ENCODE measurements around the gene CLIC5.

The CLIC5 gene

DNA sequence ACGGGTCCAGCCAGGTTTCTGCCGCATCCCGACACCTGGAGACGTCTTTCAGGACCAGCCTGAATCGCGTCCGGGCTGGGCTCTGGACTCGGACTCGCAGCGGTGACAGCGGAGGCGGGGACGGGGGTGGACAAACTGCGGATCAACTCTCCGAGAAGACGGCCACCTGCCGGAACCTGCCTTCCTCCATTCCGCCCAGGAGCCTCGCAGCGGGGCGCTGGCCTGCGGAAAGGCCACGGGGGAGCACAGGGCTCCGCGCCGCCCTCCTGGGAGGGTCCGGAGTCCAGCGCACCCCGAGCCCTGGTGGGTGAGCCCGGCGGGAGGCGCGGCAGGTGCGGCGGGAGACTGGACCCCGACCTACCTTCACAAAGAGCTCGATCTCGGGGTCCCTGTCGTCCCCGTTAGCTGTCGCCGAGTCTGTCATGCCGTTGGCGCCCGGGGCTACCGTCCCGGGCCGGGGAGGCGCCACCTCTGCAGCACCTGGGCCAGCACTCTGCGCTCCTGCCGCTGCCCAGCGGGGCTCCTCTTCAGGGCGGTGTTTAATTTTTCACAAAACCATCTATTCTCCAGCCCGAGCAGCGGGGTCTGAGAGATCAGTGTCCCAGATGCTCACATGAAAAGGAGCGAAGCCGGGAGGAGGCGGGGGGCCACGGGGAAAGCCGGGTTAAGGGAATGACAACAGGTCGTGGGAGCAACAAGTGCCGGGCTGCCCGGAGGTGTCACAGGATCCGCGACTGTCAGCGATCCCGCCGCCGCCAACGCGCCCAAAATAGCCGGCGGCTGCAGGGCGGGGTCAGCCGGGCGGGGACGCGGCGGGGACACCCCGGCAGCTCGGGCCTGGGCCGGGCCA is at the start of gene CLIC5:
TSS of gene CLIC5 (minus strand) at position 742 of the 850 bp plus-strand sequence. CDS start at position 424, 318 bp downstream.
- DNase-seq, result peak; percentile 51

DNA sequence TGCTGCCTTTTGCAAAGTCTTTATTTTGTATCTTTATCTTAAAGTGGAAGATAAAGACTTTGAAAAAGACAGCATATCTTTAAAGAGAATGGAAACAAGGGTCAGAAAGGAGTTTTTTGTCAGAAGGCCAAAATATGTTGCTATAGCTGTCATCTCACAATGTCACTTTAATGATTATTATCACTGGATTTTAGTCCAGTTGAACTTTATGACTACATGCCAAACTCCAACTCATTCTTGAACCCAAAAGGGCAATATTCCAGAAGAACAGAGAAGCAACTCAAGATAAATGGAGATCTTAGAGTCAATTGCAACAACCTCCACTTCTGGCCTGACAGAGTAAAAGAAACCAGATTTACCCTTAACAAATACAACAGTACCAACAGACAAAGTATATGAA is 47.3 kb upstream of the CLIC5 start:
- no peak for DNase-seq

DNA sequence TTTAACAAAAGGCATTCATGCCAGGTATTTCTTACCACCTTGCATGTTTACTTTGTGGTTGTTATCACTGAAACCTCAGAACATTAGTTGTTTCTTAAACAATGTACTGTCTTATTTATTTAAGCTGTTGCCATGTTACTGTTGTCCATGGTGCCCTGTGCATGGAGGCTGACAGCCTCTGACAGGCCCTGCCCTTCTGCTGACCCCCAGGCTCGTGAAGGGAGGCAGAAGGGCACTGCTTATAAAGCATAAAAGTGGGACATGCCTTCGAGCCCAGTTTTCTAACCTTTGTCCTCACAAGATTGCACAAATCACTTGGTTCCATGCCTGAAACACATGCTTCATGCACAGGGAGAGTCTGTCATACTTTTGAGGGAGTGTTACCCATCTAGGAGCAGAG is 46.7 kb upstream of the CLIC5 start:
- no peak for DNase-seq

DNA sequence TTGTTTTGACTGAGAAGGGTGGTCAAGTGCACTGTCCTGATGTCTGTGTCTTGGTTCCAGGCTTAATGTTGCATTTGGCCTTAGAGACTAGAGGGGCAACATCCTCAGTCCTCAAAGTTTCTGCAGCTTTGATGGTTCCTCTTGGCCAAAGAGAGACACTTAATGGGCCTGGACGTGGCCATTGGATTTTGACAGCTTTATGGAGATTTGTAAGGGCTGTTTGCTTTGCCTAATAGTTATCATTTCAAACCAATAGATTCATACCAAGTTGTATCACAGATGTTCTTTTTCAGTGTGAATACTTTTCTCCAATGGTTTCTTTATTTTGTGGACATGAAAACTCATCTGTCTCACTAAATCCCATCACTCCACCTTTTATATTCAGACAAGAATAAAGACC is 45.8 kb upstream of the CLIC5 start:
- no peak for DNase-seq

- no peak for DNase-seq
Observed at GRCh38 chr6:46059608-46060007, 43.9 kb upstream of the CLIC5 start.

GRCh38 chr6:46058951-46059350 is 43.3 kb upstream of the CLIC5 start:
- no peak for DNase-seq

DNA sequence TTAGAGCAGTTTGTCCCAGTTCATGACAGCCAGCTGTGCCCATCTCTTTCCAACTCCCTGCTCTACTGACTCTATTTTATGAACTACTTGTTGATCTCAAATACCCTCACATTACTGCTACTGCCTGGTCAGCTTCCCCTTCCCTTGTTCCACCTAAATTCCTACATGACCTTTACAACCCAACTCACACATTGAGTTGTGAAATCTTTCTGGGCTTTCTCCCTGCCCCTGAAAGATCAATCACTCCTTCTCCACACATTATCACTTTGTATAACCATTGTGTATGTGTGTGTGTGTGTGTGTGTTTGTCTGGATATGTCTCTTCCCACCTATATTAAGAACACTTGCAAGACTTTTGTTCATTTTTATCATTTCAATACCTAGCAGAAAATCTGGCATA is 42.1 kb upstream of the CLIC5 start:
- no peak for DNase-seq

- no peak for DNase-seq
Observed at GRCh38 chr6:46056906-46057529, 41.4 kb upstream of the CLIC5 start.

GRCh38 chr6:46054516-46054915 is 38.9 kb upstream of the CLIC5 start:
- DNase-seq, result no peak

- no peak for DNase-seq
Observed at GRCh38 chr6:46053039-46053933, 37.6 kb upstream of the CLIC5 start.

- DNase-seq, result no peak
Observed at GRCh38 chr6:46052479-46052878, 36.8 kb upstream of the CLIC5 start.

DNA sequence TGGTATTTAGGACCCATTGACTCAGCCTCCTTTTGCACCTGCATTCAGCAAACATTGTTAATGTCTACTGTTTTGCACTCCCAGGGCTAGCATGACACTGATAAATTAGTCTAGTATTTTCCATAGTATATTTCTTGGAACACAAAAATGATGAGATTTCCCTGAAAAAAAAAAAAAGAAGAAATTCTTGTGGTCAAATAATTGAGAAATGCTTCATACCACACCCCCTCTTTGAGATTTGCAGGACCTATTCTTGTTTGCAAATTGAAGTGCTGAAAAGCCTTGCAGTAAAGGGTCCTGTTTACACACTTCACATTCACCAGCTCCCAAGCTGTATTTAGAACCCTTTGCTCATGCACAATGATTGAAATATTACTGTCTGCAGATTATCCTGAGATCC is 36.3 kb upstream of the CLIC5 start:
- no peak for DNase-seq

DNA sequence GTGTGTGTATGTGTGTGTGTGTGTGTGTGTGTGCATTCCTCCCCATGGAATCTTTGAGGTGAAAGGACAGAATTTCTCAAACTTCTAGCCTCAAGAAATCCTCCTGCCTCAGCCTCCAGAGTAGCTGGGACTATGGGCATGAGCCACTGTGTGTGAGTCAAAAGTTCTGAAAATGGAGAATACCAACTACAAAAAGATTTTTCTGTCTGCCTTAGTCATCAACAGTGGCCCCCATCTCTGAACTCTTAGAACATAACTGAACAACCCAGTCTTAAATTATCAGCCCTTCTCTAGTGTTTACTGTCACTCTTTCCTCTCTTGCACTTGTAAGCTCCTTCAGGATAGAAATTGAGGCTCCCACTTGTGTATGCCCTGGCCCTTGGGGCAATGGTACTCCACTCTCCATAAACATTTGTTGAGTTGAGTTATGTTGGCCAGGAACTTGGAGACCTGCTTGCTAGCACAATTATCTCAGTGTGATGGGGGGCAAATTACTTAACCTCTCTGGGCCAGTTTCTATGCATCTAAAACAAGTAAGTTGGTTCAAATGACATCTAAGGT is 35.3 kb upstream of the CLIC5 start:
- DNase-seq, result no peak

DNA sequence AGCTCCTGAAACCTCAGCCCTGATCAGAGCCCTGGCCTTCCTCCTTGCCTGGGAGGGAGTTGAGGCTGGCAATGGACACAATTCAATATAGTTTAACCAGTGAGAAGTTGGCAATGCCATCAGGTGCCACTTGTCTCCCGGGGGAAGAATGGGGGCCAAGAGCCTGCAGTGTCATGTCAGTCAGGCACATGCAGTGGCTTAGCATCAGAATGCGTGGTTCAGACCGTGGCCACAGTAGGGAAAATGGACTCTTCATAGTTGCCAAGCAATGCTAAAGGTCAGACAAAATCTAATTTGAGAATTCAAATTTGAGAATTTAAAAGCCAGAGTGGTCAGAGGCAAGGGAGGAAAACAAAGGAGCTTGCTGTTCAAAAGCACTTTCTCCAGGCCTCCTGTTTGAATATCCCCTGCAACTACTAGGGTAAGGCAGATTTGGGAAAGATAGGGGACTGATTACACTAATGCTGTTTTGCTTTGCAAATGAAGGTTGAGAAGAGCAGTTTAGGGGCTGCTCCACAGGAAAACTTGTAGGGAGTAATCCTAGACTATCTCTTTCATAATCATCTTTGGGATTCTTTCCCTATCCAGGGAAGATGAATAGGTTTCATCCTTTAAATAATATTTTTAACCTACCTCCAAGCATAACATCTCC is 33.1 kb upstream of the CLIC5 start:
- no peak for DNase-seq

DNA sequence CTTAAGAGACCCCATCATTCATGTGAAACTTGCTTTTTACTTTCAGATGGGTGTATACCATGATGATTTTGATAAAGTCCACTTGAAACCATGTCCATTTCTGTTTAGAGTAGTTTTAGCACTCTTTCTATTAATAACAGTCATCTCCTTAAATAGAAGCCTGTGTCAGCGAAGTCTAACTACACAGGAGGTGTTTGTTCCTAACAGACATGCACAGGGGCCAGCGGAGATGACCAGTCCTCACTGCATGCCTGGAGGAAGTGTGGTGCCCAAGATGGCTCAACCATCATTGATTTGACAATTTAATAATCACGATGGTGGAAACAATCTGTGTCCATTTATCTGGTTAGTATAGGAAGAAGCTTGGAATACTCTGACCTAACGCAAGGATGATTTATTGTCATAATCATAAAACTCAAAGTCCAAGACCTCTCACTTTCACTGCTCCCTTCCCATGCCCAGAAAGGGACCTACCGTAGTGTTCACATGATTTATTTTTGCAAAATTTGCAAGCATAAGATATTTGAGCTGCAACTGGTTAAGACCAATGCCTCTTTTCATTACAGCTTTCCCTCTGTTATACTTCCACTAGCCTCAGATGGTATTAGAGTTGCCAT is 31.0 kb upstream of the CLIC5 start:
- no peak for DNase-seq

- DNase-seq, result no peak
Observed at GRCh38 chr6:46044881-46045617, 29.4 kb upstream of the CLIC5 start.

- DNase-seq, result no peak
Observed at GRCh38 chr6:46042355-46042999, 26.8 kb upstream of the CLIC5 start.

GRCh38 chr6:46040288-46040687 is 24.6 kb upstream of the CLIC5 start:
- no peak for DNase-seq

DNA sequence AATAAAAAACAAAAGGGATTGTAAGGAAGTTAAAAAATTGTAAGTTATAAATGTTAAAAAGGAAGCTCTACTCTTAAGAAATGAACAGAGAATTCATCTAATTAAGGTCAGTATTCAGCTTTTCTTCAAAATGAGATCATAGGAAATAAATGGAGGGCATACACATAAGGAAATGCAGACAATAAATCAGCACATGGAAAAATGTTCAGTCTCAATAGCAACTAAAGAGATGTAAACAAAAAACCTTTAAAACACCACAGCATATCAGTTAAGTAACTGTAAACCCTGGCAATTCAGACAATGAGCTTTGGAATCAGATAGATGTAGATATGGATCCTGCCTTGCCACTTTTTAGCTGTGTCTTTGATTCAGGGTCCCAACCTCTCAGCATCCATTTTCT is 24.0 kb upstream of the CLIC5 start:
- no peak for DNase-seq

GRCh38 chr6:46036911-46037310 is 21.3 kb upstream of the CLIC5 start:
- DNase-seq, result no peak

DNA sequence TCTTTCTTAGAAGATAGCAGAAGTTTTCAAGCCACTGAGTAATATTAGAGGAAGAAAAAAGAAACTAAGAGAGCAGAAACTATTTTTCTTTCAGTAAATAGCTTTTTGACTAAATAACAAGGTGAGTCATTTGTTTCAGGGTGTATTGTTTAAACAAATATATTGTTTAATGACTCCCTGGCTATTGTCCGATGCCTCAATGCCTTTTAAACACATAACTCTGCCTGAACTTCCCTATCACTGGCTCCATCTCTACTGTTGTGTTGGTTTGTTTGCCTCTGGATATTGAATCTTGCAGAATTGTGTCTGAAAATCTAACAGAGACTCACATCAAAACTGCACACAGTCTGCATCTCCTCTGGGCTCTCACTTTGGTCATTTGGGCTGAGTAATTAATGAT is 19.6 kb upstream of the CLIC5 start:
- DNase-seq, result no peak

Data from activated T-cell treated with anti-CD3 and anti-CD28 coated beads, Interleukin-2, amount 50 U/mL, for 1 hour (primary cell).